ENCODE results near the gene MOGAT2. TPM values are rescaled to one million over a fixed set of nuclear protein-coding genes. Genes with fewer than 3 reads are reported as not detected.

MOGAT2 gene
- total and polyA plus RNA-seq, 2 of the 4 experiments (the other 2 are of a cell fraction): not detected

GRCh38 chr11:75776546-75776945, 58.9 kb downstream of the MOGAT2 start:
- ChIA-PET POLR2A (ENCODE audit: unreplicated experiment) (no interaction called here), CTCF (no interaction called here)
- Histone ChIP-seq H3K79me1 (ENCODE audit: low read depth in 1 of 2, low read length in 2 of 2) (no peaks in the 10 kb centered on the region), H4K91ac (ENCODE audit: insufficient read depth, low read depth, low read length) (no peak overlapping the region), H3K4me2 (ENCODE audit: low read depth, low read length) (no peak overlapping the region), H2BK20ac (ENCODE audit: low read depth, low read length) (no peak overlapping the region), H2AK5ac (ENCODE audit: low read depth, low read length) (no peak overlapping the region), H3K4me1 (ENCODE audit: control insufficient read depth, insufficient read depth, low read length) (no peaks in the 10 kb centered on the region), H3K36me3 (ENCODE audit: control insufficient read depth, insufficient read depth, low read length) (no peaks in the 10 kb centered on the region), H3K9me1 (ENCODE audit: insufficient read depth, low read length) (no peaks in the 10 kb centered on the region), H3K9me3 (ENCODE audit: control insufficient read depth, insufficient read depth, low read length) (no peaks in the 10 kb centered on the region), H3K23ac (ENCODE audit: low read depth, low read length) (no peak overlapping the region), H2BK5ac (ENCODE audit: low read depth, low read length, poor library complexity, severe bottlenecking) (no peak overlapping the region), H2BK15ac (ENCODE audit: low read depth, low read length) (no peak overlapping the region), H3K18ac (ENCODE audit: low read depth, low read length) (no peak overlapping the region), H2BK120ac (ENCODE audit: low read depth, low read length) (no peak overlapping the region), H2AFZ (replicated peaks; ENCODE audit: low read length, poor library complexity) (peak overlapping the region; percentile 56), H3K4me3 (ENCODE audit: insufficient read depth, low read depth, low read length) (no peak overlapping the region), H4K5ac (ENCODE audit: low read depth, low read length) (no peak overlapping the region), H4K8ac (ENCODE audit: low read depth in 2 of 2, low read length in 2 of 2) (no peak overlapping the region), H3K9ac (ENCODE audit: low read depth, low read length) (no peak overlapping the region), H4K20me1 (ENCODE audit: insufficient read depth, low read length) (no peaks in the 10 kb centered on the region), H3K4ac (ENCODE audit: low read depth, low read length) (no peak overlapping the region), H3K14ac (replicated peaks; ENCODE audit: low read depth, low read length) (no peak overlapping the region), H2AK9ac (replicated peaks; ENCODE audit: low read depth, low read length, poor library complexity) (no peak overlapping the region), H3K27me3 (ENCODE audit: control insufficient read depth, insufficient read depth, low read length) (peaks cover 15% of the 10 kb centered on the region; the same call in 1 of the 2 replicates), H3K27ac (ENCODE audit: insufficient read depth, low read length) (no peak overlapping the region), H3K56ac (ENCODE audit: extremely low read depth, insufficient read depth, low read length) (no peak overlapping the region)
- intact Hi-C loops (cut with micrococcal nuclease): no loop called here
- DNase-seq: no peak
- ATAC-seq (ENCODE audit: low read depth): no peak
- dilution Hi-C loops (cut with HindIII; ENCODE audit: low sequenced_read_pairs, unreplicated experiment): no loop called here
- TF ChIP-seq RFX5 (IDR thresholded peaks at IDR 0.05; ENCODE audit: low read depth, low read length): no peak
- no peak for TF ChIP-seq RCOR1 (IDR thresholded peaks at IDR 0.05; ENCODE audit: insufficient replicate concordance, low read length)
- no CpG with 5 or more reads among the region's 4 CpGs for WGBS, 2 experiments (ENCODE audit: extremely low coverage in 2 of 2, insufficient read length in 1 of 2)
- BruUV-seq (replicated peaks): no TSS peak
- in situ Hi-C loops (cut with MboI; ENCODE audit: low sequenced_read_pairs): no loop called here
